Keratinocyte (primary cell): ENCODE results near the gene TRIM13. TPM values are rescaled to one million over a fixed set of nuclear protein-coding genes. Genes with fewer than 3 reads are reported as not detected.

Experiments used
- DNase-seq: peaks from one replicate; pipeline ENCODE4 v3.0.0-alpha.2; 2011; ENCODE audit warnings: low read depth, missing footprints, low spot score
- FAIRE-seq: peaks from 2 replicates; lab custom pipeline; 2011; peaks lifted over from hg19 to GRCh38; lab: Jason Lieb, UNC
- H2AFZ ChIP-seq: 2 replicates; pipeline ENCODE4 v1.6.0; 2012; ENCODE audit warnings: low read length, control low read depth, inconsistent platforms; ENCODE audit not compliant: control insufficient read depth
- H3K27ac ChIP-seq: 2 replicates; pipeline ENCODE4 v1.5.1; 2011; ENCODE audit warnings: low read length; ENCODE audit not compliant: control insufficient read depth, insufficient read depth
- H3K27me3 ChIP-seq: 3 replicates; pipeline ENCODE4 v1.6.0; 2011; ENCODE audit warnings: low read length; ENCODE audit not compliant: control insufficient read depth, insufficient read depth; ENCODE audit errors: extremely low read depth
- H3K36me3 ChIP-seq, 2 experiments: 2 replicates in 1 of 2; 3 replicates in 1 of 2; pipeline ENCODE4 v1.5.1; 2011; ENCODE audit warnings: low read length in 2 of 2, mild to moderate bottlenecking in 1 of 2; ENCODE audit not compliant: control insufficient read depth in 2 of 2, insufficient read depth in 2 of 2; ENCODE audit errors: extremely low read depth in 1 of 2
- H3K4me1 ChIP-seq: 3 replicates; pipeline ENCODE4 v1.5.1; 2011; ENCODE audit warnings: low read length; ENCODE audit not compliant: control insufficient read depth, insufficient read depth; ENCODE audit errors: extremely low read depth
- H3K4me2 ChIP-seq: 3 replicates; pipeline ENCODE4 v1.6.0; 2011; ENCODE audit warnings: low read depth, low read length; ENCODE audit not compliant: control insufficient read depth, insufficient read depth; ENCODE audit errors: extremely low read depth
- H3K4me3 ChIP-seq, 3 experiments: fragments of 200-600 bp in 1 of 3; sonication (generic) in 1 of 3; 2 replicates in 2 of 3; 3 replicates in 1 of 3; pipeline ENCODE4 v1.5.1; 2011 to 2016; ENCODE audit warnings: low read length in 3 of 3, mild to moderate bottlenecking in 3 of 3, control low read depth in 2 of 3, inconsistent platforms in 1 of 3, low read depth in 1 of 3, mixed read lengths in 1 of 3, mixed run types in 1 of 3, moderate library complexity in 1 of 3; ENCODE audit not compliant: control insufficient read depth in 2 of 3, insufficient read depth in 2 of 3; ENCODE audit errors: extremely low read depth in 1 of 3
- H3K79me2 ChIP-seq: 2 replicates; pipeline ENCODE4 v1.6.0; 2012; ENCODE audit warnings: low read length; ENCODE audit not compliant: control insufficient read depth, insufficient read depth
- H3K9ac ChIP-seq: 3 replicates; pipeline ENCODE4 v1.6.0; 2011; ENCODE audit warnings: low read length; ENCODE audit not compliant: control insufficient read depth, insufficient read depth; ENCODE audit errors: extremely low read depth
- H3K9me1 ChIP-seq: 3 replicates; pipeline ENCODE4 v1.6.0; 2011; ENCODE audit warnings: low read length; ENCODE audit not compliant: control insufficient read depth, insufficient read depth; ENCODE audit errors: extremely low read depth
- H3K9me3 ChIP-seq: 2 replicates; pipeline ENCODE4 v1.5.1; 2012; ENCODE audit warnings: low read depth, low read length; ENCODE audit not compliant: control insufficient read depth
- H4K20me1 ChIP-seq: 3 replicates; pipeline ENCODE4 v1.6.0; 2011; ENCODE audit warnings: low read length; ENCODE audit not compliant: control insufficient read depth, insufficient read depth; ENCODE audit errors: extremely low read depth
- EZH2 ChIP-seq: IDR thresholded peaks from one replicate; pipeline ENCODE4 v1.6.1; 2012; ENCODE audit warnings: inconsistent platforms, mild to moderate bottlenecking, low read length, moderate library complexity
- dilution Hi-C: fragments of 300-500 bp; cut with MboI; formaldehyde crosslinking; loops from one replicate; pipeline ENCODE4 v1.7.0; 2020; ENCODE audit warnings: low sequenced_read_pairs; ENCODE audit not compliant: extremely low pct_ligation_motif_present
- polyA plus RNA-seq, 5 experiments: library from polyadenylated mRNA; depleted of rRNA in 3 of 5; stranded (reverse) in 3 of 5; stranded (forward) in 1 of 5; unstranded in 1 of 5; fragments of >200 nt; gene quantifications; 1 replicate in 1 of 5; 2 replicates in 3 of 5; 3 replicates in 1 of 5; pipeline versions ENCODE4 v1.2.1 to v1.2.3, GENCODE V29; 2011 to 2012; ENCODE audit warnings: missing spikeins in 2 of 5, low read depth in 1 of 5, low replicate concordance in 1 of 5
- TF ChIP-seq, protein P1 (sequence below), 3 experiments: IDR thresholded peaks in 1 of 3; conservative IDR thresholded peaks in 1 of 3; optimal IDR thresholded peaks in 1 of 3; 2 replicates in 2 of 3; 3 replicates in 1 of 3; pipeline versions ENCODE3 to v1.5.1; 2011; ENCODE audit warnings: low read length in 3 of 3, mild to moderate bottlenecking in 3 of 3, moderate library complexity in 2 of 3, control low read depth in 1 of 3, inconsistent platforms in 1 of 3; ENCODE audit not compliant: insufficient read depth in 2 of 3; ENCODE audit errors: extremely low read depth in 1 of 3

The TRIM13 gene
- polyA plus RNA-seq, 1 donor (not counting 4 experiments of a cell fraction or from before 2014, with no cell fraction given), result 26.5 TPM

DNA sequence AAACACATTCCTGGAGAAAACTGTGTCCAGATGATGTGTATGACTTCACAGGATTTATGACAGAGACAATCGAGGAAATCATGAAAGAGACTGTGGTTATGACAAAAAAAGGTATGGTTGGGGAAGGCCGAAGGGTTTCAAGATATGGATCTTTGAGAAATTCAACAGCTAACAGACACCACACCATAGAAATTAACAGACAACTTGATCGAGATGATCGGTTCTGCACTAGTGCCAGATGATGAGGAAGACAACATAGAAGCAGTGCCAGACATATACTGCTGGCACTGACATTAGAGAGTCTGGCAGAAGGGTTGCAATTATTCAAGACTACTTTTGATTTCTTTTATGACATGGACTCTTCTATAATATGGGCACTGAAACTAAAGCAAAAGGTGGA lies 55.6 kb downstream of the TRIM13 start:
- H3K36me3 ChIP-seq, result peaks cover 0 to 4% of the 10 kb centered on the region in 2 experiments
- H3K9me3 ChIP-seq, result no peaks in the 10 kb centered on the region
- no peaks in the 10 kb centered on the region for H3K9me1 ChIP-seq
- H3K4me2 ChIP-seq, result no peak overlapping the region
- no peak overlapping the region for H3K4me3 ChIP-seq
- H3K4me1 ChIP-seq, result no peaks in the 10 kb centered on the region
- H3K27ac ChIP-seq, result no peak overlapping the region
- no peak overlapping the region for H3K9ac ChIP-seq
- H2AFZ ChIP-seq, result no peak overlapping the region
- FAIRE-seq, result peak; percentile 26
- TF ChIP-seq EZH2, result no peak
- TF ChIP-seq, protein P1, sequence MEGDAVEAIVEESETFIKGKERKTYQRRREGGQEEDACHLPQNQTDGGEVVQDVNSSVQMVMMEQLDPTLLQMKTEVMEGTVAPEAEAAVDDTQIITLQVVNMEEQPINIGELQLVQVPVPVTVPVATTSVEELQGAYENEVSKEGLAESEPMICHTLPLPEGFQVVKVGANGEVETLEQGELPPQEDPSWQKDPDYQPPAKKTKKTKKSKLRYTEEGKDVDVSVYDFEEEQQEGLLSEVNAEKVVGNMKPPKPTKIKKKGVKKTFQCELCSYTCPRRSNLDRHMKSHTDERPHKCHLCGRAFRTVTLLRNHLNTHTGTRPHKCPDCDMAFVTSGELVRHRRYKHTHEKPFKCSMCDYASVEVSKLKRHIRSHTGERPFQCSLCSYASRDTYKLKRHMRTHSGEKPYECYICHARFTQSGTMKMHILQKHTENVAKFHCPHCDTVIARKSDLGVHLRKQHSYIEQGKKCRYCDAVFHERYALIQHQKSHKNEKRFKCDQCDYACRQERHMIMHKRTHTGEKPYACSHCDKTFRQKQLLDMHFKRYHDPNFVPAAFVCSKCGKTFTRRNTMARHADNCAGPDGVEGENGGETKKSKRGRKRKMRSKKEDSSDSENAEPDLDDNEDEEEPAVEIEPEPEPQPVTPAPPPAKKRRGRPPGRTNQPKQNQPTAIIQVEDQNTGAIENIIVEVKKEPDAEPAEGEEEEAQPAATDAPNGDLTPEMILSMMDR (optimal IDR thresholded peaks at IDR 0.05 in 1 of 3, IDR thresholded peaks at IDR 0.05 in 1 of 3, conservative IDR thresholded peaks at IDR 0.05 in 1 of 3; ENCODE audit: extremely low read depth in 1 of 3, insufficient read depth in 2 of 3, low read length in 3 of 3), result no peak
- no peak for DNase-seq
- no peaks in the 10 kb centered on the region for H4K20me1 ChIP-seq
- dilution Hi-C loops, result no loop called here
- peaks cover 24% of the 10 kb centered on the region for H3K79me2 ChIP-seq
- H3K27me3 ChIP-seq, result no peaks in the 10 kb centered on the region

GRCh38 chr13:50053844-50054243 lies 57.0 kb downstream of the TRIM13 start:
- dilution Hi-C loops, result no loop called here
- Histone ChIP-seq H3K4me2 (no peak overlapping the region), H2AFZ (no peak overlapping the region), H3K9me1 (no peaks in the 10 kb centered on the region), H3K4me1 (no peaks in the 10 kb centered on the region), H4K20me1 (no peaks in the 10 kb centered on the region), H3K9ac (no peak overlapping the region), H3K27me3 (no peaks in the 10 kb centered on the region), H3K79me2 (peaks cover 27% of the 10 kb centered on the region), H3K9me3 (no peaks in the 10 kb centered on the region), H3K36me3 (peaks cover 0 to 4% of the 10 kb centered on the region in 2 experiments), H3K27ac (no peak overlapping the region), H3K4me3 (no peak overlapping the region)
- FAIRE-seq (no peak), DNase-seq (no peak)
- TF ChIP-seq, protein P1 (optimal IDR thresholded peaks at IDR 0.05 in 1 of 3, IDR thresholded peaks at IDR 0.05 in 1 of 3, conservative IDR thresholded peaks at IDR 0.05 in 1 of 3; ENCODE audit: extremely low read depth in 1 of 3, insufficient read depth in 2 of 3, low read length in 3 of 3), result no peak
- no peak for TF ChIP-seq EZH2
